ENCODE data around the gene PPP1R9A.

PPP1R9A gene

GRCh38 chr7:95317546-95317945, 410.2 kb downstream of the PPP1R9A start:
- Histone ChIP-seq H3K4me3 (ENCODE audit: low read depth in 1 of 5, low read length in 5 of 5) (no peak overlapping the region), H3K4me1 (ENCODE audit: control insufficient read depth in 5 of 5, insufficient read depth in 5 of 5, low read length in 5 of 5) (no peaks in the 10 kb centered on the region), H3K27ac (ENCODE audit: low read depth, low read length) (no peak overlapping the region), H3K9ac (ENCODE audit: low read length in 5 of 5) (no peak overlapping the region), H3K9me3 (ENCODE audit: control insufficient read depth in 5 of 5, low read length in 5 of 5) (no peaks in the 10 kb centered on the region), H3K27me3 (ENCODE audit: control insufficient read depth in 5 of 5, insufficient read depth in 4 of 5, low read length in 5 of 5) (no peaks in the 10 kb centered on the region), H3K36me3 (ENCODE audit: control insufficient read depth in 5 of 5, insufficient read depth in 5 of 5, low read length in 5 of 5) (no peaks in the 10 kb centered on the region)

- no peak overlapping the region for H3K4me3 ChIP-seq (ENCODE audit: low read depth in 1 of 5, low read length in 5 of 5)
- no peaks in the 10 kb centered on the region for H3K9me3 ChIP-seq (ENCODE audit: control insufficient read depth in 5 of 5, low read length in 5 of 5)
- peaks cover 0 to 3% (median 0%) of the 10 kb centered on the region in 5 donors for H3K27me3 ChIP-seq (ENCODE audit: control insufficient read depth in 5 of 5, insufficient read depth in 4 of 5, low read length in 5 of 5)
- H3K4me1 ChIP-seq (ENCODE audit: control insufficient read depth in 5 of 5, insufficient read depth in 5 of 5, low read length in 5 of 5), result no peaks in the 10 kb centered on the region
- H3K36me3 ChIP-seq (ENCODE audit: control insufficient read depth in 5 of 5, insufficient read depth in 5 of 5, low read length in 5 of 5), result no peaks in the 10 kb centered on the region
- no peak overlapping the region for H3K27ac ChIP-seq (ENCODE audit: low read depth, low read length)
- no peak overlapping the region for H3K9ac ChIP-seq (ENCODE audit: low read length in 5 of 5)
These were observed 410.6 kb downstream of the PPP1R9A start for GRCh38 chr7:95317966-95318365.

- peaks cover 0 to 4% (median 0%) of the 10 kb centered on the region in 5 donors for H3K27me3 ChIP-seq (ENCODE audit: control insufficient read depth in 5 of 5, insufficient read depth in 4 of 5, low read length in 5 of 5)
- no peaks in the 10 kb centered on the region for H3K9me3 ChIP-seq (ENCODE audit: control insufficient read depth in 5 of 5, low read length in 5 of 5)
- H3K9ac ChIP-seq (ENCODE audit: low read length in 5 of 5), result no peak overlapping the region
- no peak overlapping the region for H3K4me3 ChIP-seq (ENCODE audit: low read depth in 1 of 5, low read length in 5 of 5)
- H3K4me1 ChIP-seq (ENCODE audit: control insufficient read depth in 5 of 5, insufficient read depth in 5 of 5, low read length in 5 of 5), result no peaks in the 10 kb centered on the region
- no peak overlapping the region for H3K27ac ChIP-seq (ENCODE audit: low read depth, low read length)
- no peaks in the 10 kb centered on the region for H3K36me3 ChIP-seq (ENCODE audit: control insufficient read depth in 5 of 5, insufficient read depth in 5 of 5, low read length in 5 of 5)
These were observed 411.2 kb downstream of the PPP1R9A start for GRCh38 chr7:95318501-95319100.

- H3K4me3 ChIP-seq (ENCODE audit: low read depth in 1 of 5, low read length in 5 of 5), result no peak overlapping the region
- no peaks in the 10 kb centered on the region for H3K9me3 ChIP-seq (ENCODE audit: control insufficient read depth in 5 of 5, low read length in 5 of 5)
- H3K4me1 ChIP-seq (ENCODE audit: control insufficient read depth in 5 of 5, insufficient read depth in 5 of 5, low read length in 5 of 5), result no peaks in the 10 kb centered on the region
These were observed 412.2 kb downstream of the PPP1R9A start for GRCh38 chr7:95319570-95319969.

GRCh38 chr7:95320651-95321050, 413.3 kb downstream of the PPP1R9A start:
- H3K9ac ChIP-seq (ENCODE audit: low read length in 5 of 5), result no peak overlapping the region
- no peak overlapping the region for H3K4me3 ChIP-seq (ENCODE audit: low read depth in 1 of 5, low read length in 5 of 5)
- H3K4me1 ChIP-seq (ENCODE audit: control insufficient read depth in 5 of 5, insufficient read depth in 5 of 5, low read length in 5 of 5), result no peaks in the 10 kb centered on the region
- no peak overlapping the region for H3K27ac ChIP-seq (ENCODE audit: low read depth, low read length)
- peaks cover 0 to 16% (median 12%) of the 10 kb centered on the region in 5 donors for H3K27me3 ChIP-seq (ENCODE audit: control insufficient read depth in 5 of 5, insufficient read depth in 4 of 5, low read length in 5 of 5)
- no peaks in the 10 kb centered on the region for H3K9me3 ChIP-seq (ENCODE audit: control insufficient read depth in 5 of 5, low read length in 5 of 5)
- no peaks in the 10 kb centered on the region for H3K36me3 ChIP-seq (ENCODE audit: control insufficient read depth in 5 of 5, insufficient read depth in 5 of 5, low read length in 5 of 5)

More at GRCh38 chr7:95319570-95319969, 412.2 kb downstream of the PPP1R9A start:
- Histone ChIP-seq H3K36me3 (ENCODE audit: control insufficient read depth in 5 of 5, insufficient read depth in 5 of 5, low read length in 5 of 5) (no peaks in the 10 kb centered on the region), H3K27ac (ENCODE audit: low read depth, low read length) (no peak overlapping the region), H3K9ac (ENCODE audit: low read length in 5 of 5) (no peak overlapping the region), H3K27me3 (ENCODE audit: control insufficient read depth in 5 of 5, insufficient read depth in 4 of 5, low read length in 5 of 5) (peaks cover 0 to 9% (median 8%) of the 10 kb centered on the region in 5 donors)

- Histone ChIP-seq H3K9me3 (ENCODE audit: control insufficient read depth in 5 of 5, low read length in 5 of 5) (no peaks in the 10 kb centered on the region), H3K9ac (ENCODE audit: low read length in 5 of 5) (no peak overlapping the region), H3K4me1 (ENCODE audit: control insufficient read depth in 5 of 5, insufficient read depth in 5 of 5, low read length in 5 of 5) (no peaks in the 10 kb centered on the region), H3K27ac (ENCODE audit: low read depth, low read length) (no peak overlapping the region), H3K27me3 (ENCODE audit: control insufficient read depth in 5 of 5, insufficient read depth in 4 of 5, low read length in 5 of 5) (peaks cover 0 to 16% (median 12%) of the 10 kb centered on the region in 5 donors), H3K4me3 (ENCODE audit: low read depth in 1 of 5, low read length in 5 of 5) (no peak overlapping the region), H3K36me3 (ENCODE audit: control insufficient read depth in 5 of 5, insufficient read depth in 5 of 5, low read length in 5 of 5) (no peaks in the 10 kb centered on the region)
These were observed 414.3 kb downstream of the PPP1R9A start for GRCh38 chr7:95321720-95322119.

GRCh38 chr7:95322396-95322795, 415.0 kb downstream of the PPP1R9A start:
- Histone ChIP-seq H3K27me3 (ENCODE audit: control insufficient read depth in 5 of 5, insufficient read depth in 4 of 5, low read length in 5 of 5) (peaks cover 0 to 16% (median 12%) of the 10 kb centered on the region in 5 donors), H3K9me3 (ENCODE audit: control insufficient read depth in 5 of 5, low read length in 5 of 5) (no peaks in the 10 kb centered on the region), H3K4me3 (ENCODE audit: low read depth in 1 of 5, low read length in 5 of 5) (no peak overlapping the region), H3K9ac (ENCODE audit: low read length in 5 of 5) (no peak overlapping the region), H3K4me1 (ENCODE audit: control insufficient read depth in 5 of 5, insufficient read depth in 5 of 5, low read length in 5 of 5) (no peaks in the 10 kb centered on the region), H3K27ac (ENCODE audit: low read depth, low read length) (no peak overlapping the region), H3K36me3 (ENCODE audit: control insufficient read depth in 5 of 5, insufficient read depth in 5 of 5, low read length in 5 of 5) (no peaks in the 10 kb centered on the region)

- Histone ChIP-seq H3K27ac (ENCODE audit: low read depth, low read length) (no peak overlapping the region), H3K4me3 (ENCODE audit: low read depth in 1 of 5, low read length in 5 of 5) (no peak overlapping the region)
These were observed 415.5 kb downstream of the PPP1R9A start for GRCh38 chr7:95322854-95323253.

GRCh38 chr7:95323410-95324129, 416.2 kb downstream of the PPP1R9A start:
- H3K27ac ChIP-seq (ENCODE audit: low read depth, low read length), result no peak overlapping the region
- no peaks in the 10 kb centered on the region for H3K36me3 ChIP-seq (ENCODE audit: control insufficient read depth in 5 of 5, insufficient read depth in 5 of 5, low read length in 5 of 5)
- H3K9ac ChIP-seq (ENCODE audit: low read length in 5 of 5), result no peak overlapping the region
- no peaks in the 10 kb centered on the region for H3K9me3 ChIP-seq (ENCODE audit: control insufficient read depth in 5 of 5, low read length in 5 of 5)
- no peak overlapping the region for H3K4me3 ChIP-seq (ENCODE audit: low read depth in 1 of 5, low read length in 5 of 5)
- no peaks in the 10 kb centered on the region for H3K4me1 ChIP-seq (ENCODE audit: control insufficient read depth in 5 of 5, insufficient read depth in 5 of 5, low read length in 5 of 5)
- peaks cover 0 to 16% (median 12%) of the 10 kb centered on the region in 5 donors for H3K27me3 ChIP-seq (ENCODE audit: control insufficient read depth in 5 of 5, insufficient read depth in 4 of 5, low read length in 5 of 5)

More at GRCh38 chr7:95322854-95323253, 415.5 kb downstream of the PPP1R9A start:
- Histone ChIP-seq H3K9ac (ENCODE audit: low read length in 5 of 5) (no peak overlapping the region), H3K27me3 (ENCODE audit: control insufficient read depth in 5 of 5, insufficient read depth in 4 of 5, low read length in 5 of 5) (peaks cover 0 to 16% (median 12%) of the 10 kb centered on the region in 5 donors), H3K4me1 (ENCODE audit: control insufficient read depth in 5 of 5, insufficient read depth in 5 of 5, low read length in 5 of 5) (no peaks in the 10 kb centered on the region), H3K36me3 (ENCODE audit: control insufficient read depth in 5 of 5, insufficient read depth in 5 of 5, low read length in 5 of 5) (no peaks in the 10 kb centered on the region), H3K9me3 (ENCODE audit: control insufficient read depth in 5 of 5, low read length in 5 of 5) (no peaks in the 10 kb centered on the region)

GRCh38 chr7:95324431-95324830, 417.0 kb downstream of the PPP1R9A start, which contains the start of gene PON1:
TSS of gene PON1 (minus strand) at chr7:95324532. CDS start at chr7:95324475, 57 bp downstream.
- no peak within 1 kb of the TSS for H3K9ac ChIP-seq (ENCODE audit: low read length in 5 of 5)
- no peaks in the 10 kb centered on the region for H3K9me3 ChIP-seq (ENCODE audit: control insufficient read depth in 5 of 5, low read length in 5 of 5)
- H3K4me3 ChIP-seq (ENCODE audit: low read depth in 1 of 5, low read length in 5 of 5), result no peak within 1 kb of the TSS
- H3K36me3 ChIP-seq (ENCODE audit: control insufficient read depth in 5 of 5, insufficient read depth in 5 of 5, low read length in 5 of 5), result no peaks in the 10 kb centered on the region
- no peaks in the 10 kb centered on the region for H3K4me1 ChIP-seq (ENCODE audit: control insufficient read depth in 5 of 5, insufficient read depth in 5 of 5, low read length in 5 of 5)
- H3K27me3 ChIP-seq (ENCODE audit: control insufficient read depth in 5 of 5, insufficient read depth in 4 of 5, low read length in 5 of 5), result peaks cover 0 to 16% (median 12%) of the 10 kb centered on the region in 5 donors
- no peak within 1 kb of the TSS for H3K27ac ChIP-seq (ENCODE audit: low read depth, low read length)

All from subcutaneous abdominal adipose tissue (tissue), 5 donors.